ENCODE measurements around the gene PRDX6. TPM values are rescaled to one million over a fixed set of nuclear protein-coding genes. Genes with fewer than 3 reads are reported as not detected.
"Not testable (repeated sequence)": the region's sequence is repeated elsewhere in the genome, so short reads cannot be mapped to it uniquely, and the experiment has no call there.

The PRDX6 gene
- total RNA-seq, 1 donor from 2014 or later, result 114 TPM

DNA sequence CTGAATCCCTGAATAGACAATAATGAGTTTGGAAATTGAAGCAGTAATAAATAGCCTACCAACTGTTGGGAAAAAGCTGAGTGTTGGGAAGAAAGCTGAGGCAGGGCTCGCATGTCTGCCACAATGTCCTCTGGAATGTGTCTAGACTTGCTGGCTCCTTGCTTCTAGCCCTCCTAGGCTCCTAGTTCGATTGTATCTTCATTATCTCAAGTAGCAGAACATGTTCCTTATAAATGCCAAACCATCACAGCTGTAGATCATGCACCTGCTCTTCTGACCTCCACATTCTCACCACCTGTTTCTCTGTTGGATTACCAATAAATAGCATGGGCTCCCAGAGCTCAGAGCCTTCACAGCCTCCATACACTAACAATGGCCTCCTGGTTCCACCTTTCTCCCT is 12.9 kb upstream of the PRDX6 start:
- intact Hi-C loops (cut with micrococcal nuclease), result not testable (repeated sequence)

DNA sequence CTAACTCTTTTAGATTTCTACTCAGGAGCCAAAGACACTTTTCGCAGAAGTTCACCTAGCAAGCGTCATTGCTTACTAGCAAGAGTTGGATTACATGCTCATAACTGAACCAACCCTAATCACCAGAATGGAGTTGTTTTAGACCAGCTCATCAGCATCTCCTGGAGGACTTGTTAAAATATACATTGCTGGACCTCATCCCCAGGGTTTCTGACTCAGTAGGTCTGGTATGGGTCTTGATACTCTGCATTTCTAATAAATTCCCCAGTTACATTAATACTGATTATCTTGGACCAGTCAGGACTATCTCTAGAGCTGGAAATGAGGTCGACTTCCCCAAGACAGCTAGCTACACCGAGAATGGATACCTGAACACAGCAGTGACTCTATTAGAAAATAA is 9.7 kb upstream of the PRDX6 start:
- intact Hi-C loops (cut with micrococcal nuclease), result no loop called here

DNA sequence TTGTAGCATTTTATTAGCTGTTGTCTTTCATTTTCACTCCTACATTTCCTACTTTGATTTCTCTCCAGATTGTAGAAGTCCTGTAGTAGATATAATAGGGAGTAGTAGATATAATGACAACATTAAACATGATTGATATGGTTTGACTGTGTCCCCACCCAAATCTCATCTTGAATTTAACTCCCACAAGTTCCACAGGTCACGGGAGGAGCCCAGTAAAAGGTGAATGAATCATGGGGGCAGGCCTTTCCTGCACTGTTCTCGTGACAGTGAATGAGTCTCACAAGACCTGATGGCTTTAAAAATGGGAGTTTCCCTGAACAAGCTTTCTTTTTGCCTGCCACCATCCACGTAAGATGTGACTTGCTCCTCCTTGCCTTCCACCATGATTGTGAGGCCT is 7.5 kb upstream of the PRDX6 start:
- intact Hi-C loops (cut with micrococcal nuclease), result loop anchor here (10.0 kb wide), 1 partner anchor 1685 kb away; the partner anchor contains the start of gene METTL13

DNA sequence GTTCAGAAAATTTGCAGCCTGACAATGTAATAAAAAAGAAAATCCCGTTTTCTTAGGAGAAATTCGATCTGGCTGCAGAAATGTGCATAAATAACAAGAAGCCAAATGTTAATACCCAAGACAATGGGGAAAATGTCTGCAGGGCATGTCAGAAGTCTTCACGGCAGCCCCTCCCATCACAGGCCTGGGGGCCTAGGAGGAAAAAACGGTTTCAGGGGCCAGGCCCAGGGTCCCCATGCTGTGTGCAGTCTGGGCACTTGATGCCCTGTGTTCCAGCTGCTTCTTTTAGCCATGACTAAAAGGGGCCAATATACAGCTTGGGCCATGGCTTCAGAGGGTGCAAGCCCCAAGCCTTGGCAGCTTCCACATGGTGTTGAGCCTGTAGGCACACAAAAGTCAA is 6.5 kb upstream of the PRDX6 start:
- intact Hi-C loops (cut with micrococcal nuclease), result loop anchor here (1.0 to 10.0 kb wide), 2 partner anchors 7 to 1686 kb away; partner anchors contain the start of gene METTL13

- intact Hi-C loops (cut with micrococcal nuclease), result loop anchor here (10.0 kb wide), 1 partner anchor 1689 kb away; the partner anchor contains the start of gene METTL13
Observed at GRCh38 chr1:173473599-173474011, 3.5 kb upstream of the PRDX6 start.

- intact Hi-C loops (cut with micrococcal nuclease), result loop anchor here (10.0 kb wide), 1 partner anchor 1689 kb away; the partner anchor contains the start of gene METTL13
Observed at GRCh38 chr1:173474097-173474779, 2.9 kb upstream of the PRDX6 start.

DNA sequence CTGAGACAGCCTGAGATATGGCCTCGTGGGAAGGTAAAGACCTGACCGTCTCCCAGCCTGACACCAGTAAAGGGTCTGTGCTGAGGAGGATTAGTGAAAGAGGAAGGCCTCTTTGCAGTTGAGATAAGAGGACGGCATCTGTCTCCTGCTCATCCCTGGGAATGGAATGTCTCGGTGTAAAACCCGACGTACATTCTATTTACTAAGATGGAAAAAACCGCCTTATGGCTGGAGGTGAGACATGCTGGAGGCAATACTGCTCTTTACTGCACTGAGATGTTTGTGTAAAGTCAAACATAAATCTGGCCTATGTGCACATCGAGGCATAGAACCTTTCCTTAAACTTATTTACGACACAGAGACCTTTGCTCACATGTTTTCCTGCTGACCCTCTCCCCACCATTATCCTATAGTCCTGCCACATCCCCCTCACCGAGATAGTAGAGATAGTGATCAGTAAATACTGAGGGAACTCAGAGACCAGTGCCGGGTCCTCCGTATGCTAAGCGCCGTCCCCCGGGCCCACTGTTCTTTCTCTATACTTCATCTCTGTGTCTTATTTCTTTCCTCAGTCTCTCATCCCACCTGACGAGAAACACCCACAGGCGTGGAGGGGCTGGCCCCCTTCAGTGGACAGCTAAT is 2.2 kb upstream of the PRDX6 start:
- intact Hi-C loops (cut with micrococcal nuclease), result loop anchor here (5.0 to 10.0 kb wide), 4 partner anchors 838 to 1988 kb away; partner anchors contain the start of genes DNM3, METTL13 and PRRC2C

GRCh38 chr1:173475564-173476196 is 1.5 kb upstream of the PRDX6 start:
- intact Hi-C loops (cut with micrococcal nuclease), result loop anchor here (1.0 to 10.0 kb wide), 12 partner anchors 20 to 1988 kb away; partner anchors contain the start of genes CACYBP, CENPL, DARS2 and DNM3

- intact Hi-C loops (cut with micrococcal nuclease), result loop anchor here (1.0 to 10.0 kb wide), 12 partner anchors 21 to 1989 kb away; partner anchors contain the start of genes CACYBP, CENPL, DARS2 and DNM3
Observed at GRCh38 chr1:173476197-173476664, 904 bp upstream of the PRDX6 start.

DNA sequence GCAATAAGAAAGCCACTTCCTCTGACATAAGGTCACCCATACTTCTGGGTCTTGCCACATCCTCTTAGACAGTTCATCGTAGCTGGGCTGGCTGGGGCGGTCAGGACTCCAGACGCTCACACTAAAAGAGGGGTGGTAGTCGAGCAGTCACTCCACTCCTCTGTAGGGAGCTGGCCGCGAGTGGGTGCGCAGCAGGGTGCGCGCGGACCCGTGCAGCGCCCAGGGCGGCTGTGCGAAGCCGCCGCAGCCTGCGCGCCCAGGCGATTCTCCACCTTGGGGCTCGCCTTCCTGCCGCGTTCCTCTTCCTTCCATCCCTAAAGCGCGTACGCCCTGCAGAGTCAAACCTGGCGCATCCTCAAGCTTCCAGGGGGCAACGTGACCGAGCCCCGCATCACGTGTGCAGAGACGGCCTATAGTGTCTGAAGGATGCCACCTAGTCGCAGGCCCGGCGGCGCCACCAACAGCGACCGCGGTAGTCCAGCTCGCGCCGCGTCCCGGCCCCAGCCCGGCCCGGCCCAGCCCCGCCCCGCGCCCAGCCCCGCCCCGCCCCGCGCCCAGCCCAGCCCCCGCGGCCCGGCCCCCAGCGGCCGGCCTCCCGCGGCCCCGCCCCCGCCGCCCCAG is 360 bp upstream of the PRDX6 start:
- intact Hi-C loops (cut with micrococcal nuclease), result loop anchor here (1.0 to 10.0 kb wide), 17 partner anchors 21 to 1989 kb away; partner anchors contain the start of genes CACYBP, CENPL, DARS2 and DNM3

GRCh38 chr1:173478094-173478674 is 1.0 kb downstream of the PRDX6 start:
- intact Hi-C loops (cut with micrococcal nuclease), result loop anchor here (5.0 to 10.0 kb wide), 4 partner anchors 841 to 1991 kb away; partner anchors contain the start of genes DNM3, METTL13 and PRRC2C

GRCh38 chr1:173479649-173480048 is 2.5 kb downstream of the PRDX6 start:
- intact Hi-C loops (cut with micrococcal nuclease), result loop anchor here (5.0 to 10.0 kb wide), 4 partner anchors 842 to 1992 kb away; partner anchors contain the start of genes DNM3, METTL13 and PRRC2C

- intact Hi-C loops (cut with micrococcal nuclease), result no loop called here
Observed at GRCh38 chr1:173481195-173481772, 4.1 kb downstream of the PRDX6 start.

- intact Hi-C loops (cut with micrococcal nuclease), result no loop called here
Observed at GRCh38 chr1:173482683-173483082, 5.5 kb downstream of the PRDX6 start.

DNA sequence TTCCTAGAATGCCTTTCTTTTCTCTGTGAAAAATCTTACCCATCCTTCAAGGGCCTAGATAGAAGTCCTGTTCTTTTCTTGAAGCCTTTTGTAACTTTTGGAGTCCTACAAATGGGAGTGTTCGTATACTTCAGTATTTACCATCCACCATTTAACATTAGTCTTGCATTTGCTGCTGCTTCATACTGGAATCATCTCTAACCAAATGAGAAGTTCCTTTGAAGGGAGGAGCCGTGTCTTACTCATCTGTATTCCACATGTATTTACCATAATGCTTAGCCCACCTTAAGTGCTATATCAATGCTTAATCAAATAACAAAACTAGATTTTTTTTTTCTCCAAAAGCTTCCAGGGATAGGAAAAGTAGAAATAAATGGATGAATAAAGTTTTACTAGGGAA is 7.1 kb downstream of the PRDX6 start:
- intact Hi-C loops (cut with micrococcal nuclease), result no loop called here

DNA sequence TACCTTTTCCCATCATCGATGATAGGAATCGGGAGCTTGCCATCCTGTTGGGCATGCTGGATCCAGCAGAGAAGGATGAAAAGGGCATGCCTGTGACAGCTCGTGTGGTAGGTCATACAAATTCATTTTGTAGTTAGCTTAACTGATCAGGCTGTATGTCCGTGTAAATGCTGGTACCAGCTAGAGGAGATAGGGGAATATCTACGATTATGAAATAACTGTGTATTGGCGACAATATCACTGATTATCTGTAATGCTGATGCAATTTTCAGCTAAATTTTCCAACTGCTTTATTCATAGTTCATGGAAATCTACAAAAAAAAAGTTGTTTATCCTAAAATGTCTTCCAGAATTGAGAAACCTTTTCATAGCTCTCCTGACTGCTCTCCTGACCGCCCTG is 8.3 kb downstream of the PRDX6 start:
- intact Hi-C loops (cut with micrococcal nuclease), result no loop called here

DNA sequence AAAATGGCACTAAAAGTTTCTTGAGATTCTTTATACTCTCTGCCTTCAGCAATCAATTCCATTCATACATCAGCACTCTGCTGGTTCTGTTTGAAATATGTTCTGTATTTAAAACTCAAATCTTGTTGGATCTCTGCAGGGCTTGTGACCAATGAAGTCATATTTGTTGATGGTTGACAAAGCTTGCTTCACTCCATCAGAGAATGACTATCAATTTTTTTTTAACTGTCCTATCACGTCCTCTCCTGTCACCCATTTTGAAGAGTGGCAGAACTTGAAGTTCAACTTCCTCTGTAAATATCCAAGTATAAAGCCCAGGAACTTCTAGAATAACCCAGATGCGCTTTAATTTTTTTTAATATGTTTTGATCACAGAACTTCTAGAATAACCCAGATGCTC is 10.9 kb downstream of the PRDX6 start:
- intact Hi-C loops (cut with micrococcal nuclease), result no loop called here

- intact Hi-C loops (cut with micrococcal nuclease), result no loop called here
Observed at GRCh38 chr1:173489149-173489600, 12.0 kb downstream of the PRDX6 start.

- intact Hi-C loops (cut with micrococcal nuclease), result no loop called here
Observed at GRCh38 chr1:173489929-173490328, 12.8 kb downstream of the PRDX6 start.

DNA sequence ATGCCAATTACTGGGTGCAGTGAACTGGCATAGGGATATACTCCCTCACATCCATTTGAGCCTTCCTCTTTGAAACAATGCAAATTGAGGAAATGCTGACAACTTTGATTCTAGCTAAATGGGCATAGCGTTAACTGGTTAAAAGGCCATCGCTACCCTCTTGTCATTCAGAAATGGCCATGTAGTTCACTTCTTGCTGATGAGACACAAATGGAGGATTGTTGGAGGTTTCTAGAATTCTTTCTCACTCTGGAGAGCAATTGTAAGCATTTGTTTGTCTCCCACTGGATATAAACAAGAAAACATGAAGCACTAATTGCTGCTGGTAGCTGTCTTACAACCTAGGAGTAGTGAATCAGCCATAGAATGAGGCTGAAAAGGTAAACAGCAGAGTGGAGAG is 14.4 kb downstream of the PRDX6 start:
- intact Hi-C loops (cut with micrococcal nuclease), result no loop called here
